ENCODE data around the gene C5. TPM values are rescaled to one million over a fixed set of nuclear protein-coding genes. Genes with fewer than 3 reads are reported as not detected.

The C5 gene
- total RNA-seq, 1 experiment from 2014 or later, result 0.74 TPM

DNA sequence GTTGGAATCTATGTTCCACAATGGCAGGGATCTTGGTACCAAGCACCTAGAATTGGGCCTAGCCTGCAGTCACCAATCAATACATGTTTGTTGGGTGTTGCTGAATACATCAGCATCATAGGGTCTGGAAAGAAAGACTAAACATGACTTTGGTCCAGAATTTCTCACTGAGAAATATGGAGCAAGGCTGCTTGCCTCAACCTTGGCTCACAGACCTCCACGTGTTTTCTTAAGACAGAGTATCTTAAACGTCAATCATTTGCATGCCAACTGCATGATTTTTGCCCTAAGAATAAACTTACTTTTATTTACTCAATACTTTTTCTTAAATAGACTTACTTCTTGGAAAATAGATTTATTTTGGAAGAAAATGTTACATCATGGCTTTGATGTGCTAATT lies 100.8 kb downstream of the C5 start:
- Mint-ChIP-seq H3K4me3 (no peak overlapping the region), H3K9me3 (no peaks in the 10 kb centered on the region), H3K36me3 (ENCODE audit: insufficient read depth in 1 of 3, low read depth in 3 of 3) (no peaks in the 10 kb centered on the region), H3K27ac (no peak overlapping the region), H3K4me1 (peaks cover 8 to 9% of the 10 kb centered on the region in 2 experiments), H3K27me3 (ENCODE audit: low read depth) (no peaks in the 10 kb centered on the region)
- H3K27ac ChIP-seq (ENCODE audit: insufficient read length, low read depth, low read length), result no peak overlapping the region
- no peak overlapping the region for H3K14ac ChIP-seq (ENCODE audit: insufficient read depth, low read length)
- no peaks in the 10 kb centered on the region for H3K23me2 ChIP-seq (ENCODE audit: insufficient read length, low read depth, low read length, poor library complexity, severe bottlenecking)
- no peaks in the 10 kb centered on the region for H3K79me2 ChIP-seq (ENCODE audit: insufficient read depth, low read length)
- no peak overlapping the region for H3K56ac ChIP-seq (ENCODE audit: insufficient read length, low read depth, low read length)
- no peak overlapping the region for H4K5ac ChIP-seq (ENCODE audit: insufficient read length, low read depth, low read length)
- H3K4me2 ChIP-seq (ENCODE audit: insufficient read depth, insufficient read length, low read length), result no peak overlapping the region
- H2BK5ac ChIP-seq (ENCODE audit: insufficient read length, low read length), result no peak overlapping the region
- 0 out of 2 replicates have a peak, but pooled peaks cover 4% of the 10 kb centered on the region for H3K4me1 ChIP-seq (ENCODE audit: insufficient read depth, low read length)
- H2AFZ ChIP-seq (ENCODE audit: low read length), result no peak overlapping the region
- no peaks in the 10 kb centered on the region for H3K9me3 ChIP-seq (ENCODE audit: control insufficient read depth, low read depth, low read length)
- H3K18ac ChIP-seq (ENCODE audit: insufficient read length, low read depth, low read length), result no peak overlapping the region
- no peak overlapping the region for H3K23ac ChIP-seq (ENCODE audit: insufficient read length, low read depth, low read length)
- H2BK15ac ChIP-seq (ENCODE audit: low read depth, low read length), result no peak overlapping the region
- no peak overlapping the region for H2BK20ac ChIP-seq (ENCODE audit: low read depth, low read length, poor library complexity, severe bottlenecking)
- H3K9ac ChIP-seq (ENCODE audit: extremely low read depth, insufficient read length, low read length), result no peak overlapping the region
- H4K8ac ChIP-seq (replicated peaks; ENCODE audit: insufficient read length, low read depth, low read length), result no peak overlapping the region
- H3K79me1 ChIP-seq (ENCODE audit: insufficient read depth, low read depth, low read length, poor library complexity, severe bottlenecking), result no peaks in the 10 kb centered on the region
- TF ChIP-seq, protein P1, sequence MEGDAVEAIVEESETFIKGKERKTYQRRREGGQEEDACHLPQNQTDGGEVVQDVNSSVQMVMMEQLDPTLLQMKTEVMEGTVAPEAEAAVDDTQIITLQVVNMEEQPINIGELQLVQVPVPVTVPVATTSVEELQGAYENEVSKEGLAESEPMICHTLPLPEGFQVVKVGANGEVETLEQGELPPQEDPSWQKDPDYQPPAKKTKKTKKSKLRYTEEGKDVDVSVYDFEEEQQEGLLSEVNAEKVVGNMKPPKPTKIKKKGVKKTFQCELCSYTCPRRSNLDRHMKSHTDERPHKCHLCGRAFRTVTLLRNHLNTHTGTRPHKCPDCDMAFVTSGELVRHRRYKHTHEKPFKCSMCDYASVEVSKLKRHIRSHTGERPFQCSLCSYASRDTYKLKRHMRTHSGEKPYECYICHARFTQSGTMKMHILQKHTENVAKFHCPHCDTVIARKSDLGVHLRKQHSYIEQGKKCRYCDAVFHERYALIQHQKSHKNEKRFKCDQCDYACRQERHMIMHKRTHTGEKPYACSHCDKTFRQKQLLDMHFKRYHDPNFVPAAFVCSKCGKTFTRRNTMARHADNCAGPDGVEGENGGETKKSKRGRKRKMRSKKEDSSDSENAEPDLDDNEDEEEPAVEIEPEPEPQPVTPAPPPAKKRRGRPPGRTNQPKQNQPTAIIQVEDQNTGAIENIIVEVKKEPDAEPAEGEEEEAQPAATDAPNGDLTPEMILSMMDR (conservative IDR thresholded peaks at IDR 0.05), result no peak
- no peaks in the 10 kb centered on the region for H4K20me1 ChIP-seq (ENCODE audit: control insufficient read depth, insufficient read depth, insufficient read length)
- no CpG with 5 or more reads among the region's 2 CpGs for WGBS (ENCODE audit: extremely low coverage, insufficient read length, low lambda C conversion rate)
- no peak for DNase-seq
- H4K91ac ChIP-seq (ENCODE audit: insufficient read length, low read depth, low read length), result no peak overlapping the region
- H3T11ph ChIP-seq (ENCODE audit: low read length), result no peak overlapping the region
- no peak overlapping the region for H3K4ac ChIP-seq (ENCODE audit: low read depth, low read length)
- H2BK12ac ChIP-seq (ENCODE audit: insufficient read length, low read depth, low read length), result no peak overlapping the region
- no peaks in the 10 kb centered on the region for H3K27me3 ChIP-seq (ENCODE audit: insufficient read depth, low read length)
- H2AK5ac ChIP-seq (ENCODE audit: insufficient read length, low read length), result no peak overlapping the region
- no peak overlapping the region for H2BK120ac ChIP-seq (ENCODE audit: low read depth, low read length, poor library complexity, severe bottlenecking)

Data from H9 (cell line).